Right renal cortex interstitium (tissue), 3 donors: Measurements from ENCODE around the gene SRGAP1. TPM values are rescaled to one million over a fixed set of nuclear protein-coding genes. Genes with fewer than 3 reads are reported as not detected.
"Not testable (repeated sequence)": the region's sequence is repeated elsewhere in the genome, so short reads cannot be mapped to it uniquely, and the experiment has no call there.

Source experiments
- DNase-seq, 3 donors: peaks; one replicate each; pipeline ENCODE4 v3.0.0-alpha.2; 2013; ENCODE audit warnings: low read depth in 3 of 3, low spot score in 2 of 3
- polyA plus RNA-seq, 3 donors: library from polyadenylated mRNA; unstranded; fragments of 120-200 nt; gene quantifications; one replicate each; pipeline ENCODE4 v1.2.1, GENCODE V29; 2013; ENCODE audit not compliant: insufficient read length in 3 of 3

Gene SRGAP1
- polyA plus RNA-seq, 3 donors: 21.7 to 24.0 (median 21.9) TPM

GRCh38 chr12:64066776-64067175, 222.3 kb downstream of the SRGAP1 start:
- DNase-seq: no peak

GRCh38 chr12:64070454-64070853, 226.0 kb downstream of the SRGAP1 start:
- DNase-seq: no peak

GRCh38 chr12:64072916-64073575, 228.5 kb downstream of the SRGAP1 start:
- DNase-seq: no peak

- not testable (repeated sequence) for DNase-seq
Observed at GRCh38 chr12:64076565-64076964, 232.1 kb downstream of the SRGAP1 start.

- DNase-seq: no peak
Observed at GRCh38 chr12:64077922-64078321, 233.4 kb downstream of the SRGAP1 start.

GRCh38 chr12:64080319-64081007, 236.0 kb downstream of the SRGAP1 start:
- DNase-seq: no peak

GRCh38 chr12:64081008-64081404, 236.5 kb downstream of the SRGAP1 start:
- no peak for DNase-seq

GRCh38 chr12:64082116-64082515, 237.6 kb downstream of the SRGAP1 start:
- DNase-seq: no peak

GRCh38 chr12:64082866-64083268, 238.4 kb downstream of the SRGAP1 start:
- no peak for DNase-seq

- peak in 2 of 3 donors; percentile 52 to 61 for DNase-seq
Observed at GRCh38 chr12:64083285-64084210, 239.0 kb downstream of the SRGAP1 start.

- DNase-seq: no peak
Observed at GRCh38 chr12:64085154-64085553, 240.7 kb downstream of the SRGAP1 start.

- DNase-seq: no peak
Observed at GRCh38 chr12:64085996-64086395, 241.5 kb downstream of the SRGAP1 start.

GRCh38 chr12:64086946-64087345, 242.4 kb downstream of the SRGAP1 start:
- DNase-seq: no peak

- DNase-seq: no peak
Observed at GRCh38 chr12:64087761-64088160, 243.3 kb downstream of the SRGAP1 start.

GRCh38 chr12:64088431-64089349, 244.2 kb downstream of the SRGAP1 start:
- no peak for DNase-seq

GRCh38 chr12:64090047-64090446, 245.5 kb downstream of the SRGAP1 start:
- no peak for DNase-seq

GRCh38 chr12:64091186-64091585, 246.7 kb downstream of the SRGAP1 start:
- no peak for DNase-seq

- DNase-seq: no peak
Observed at GRCh38 chr12:64092507-64093196, 248.2 kb downstream of the SRGAP1 start.

GRCh38 chr12:64093689-64094088, 249.2 kb downstream of the SRGAP1 start:
- DNase-seq: no peak
